ENCODE data around the gene SNX30.

GRCh38 chr9:112842555-112842954, 92.0 kb downstream of the SNX30 start:
- TF ChIP-seq EZH2 (IDR thresholded peaks at IDR 0.05; ENCODE audit: borderline replicate concordance, low read length) (no peak), CTCF (IDR thresholded peaks at IDR 0.05; ENCODE audit: low read length) (no peak)
